ENCODE data around the gene KIAA1328. TPM values are rescaled to one million over a fixed set of nuclear protein-coding genes. Genes with fewer than 3 reads are reported as not detected.

KIAA1328 gene
- polyA plus RNA-seq, 1 of the 3 experiments (the other 2 are of a cell fraction) = 2.6 TPM

GRCh38 chr18:37162551-37162950, 333.6 kb downstream of the KIAA1328 start:
- DNase-seq = no peak
- ChIA-PET CTCF (no interaction called here), POLR2A (no interaction called here)
- Histone ChIP-seq H3K4me3 (ENCODE audit: low read depth in 2 of 2, low read length in 1 of 2) (no peak overlapping the region), H3K36me3 (replicated peaks in 1 of 2; ENCODE audit: control insufficient read depth in 1 of 2, insufficient read depth in 2 of 2, low read length in 1 of 2) (no peaks in the 10 kb centered on the region), H3K27me3 (ENCODE audit: insufficient read depth) (no peaks in the 10 kb centered on the region), H3K4me1 (ENCODE audit: control insufficient read depth in 1 of 2, insufficient read depth in 2 of 2, low read depth in 1 of 2, low read length in 1 of 2) (no peaks in the 10 kb centered on the region), H3K9me2 (no peaks in the 10 kb centered on the region), H3K79me2 (ENCODE audit: insufficient read depth) (no peaks in the 10 kb centered on the region), H3K9me3 (no peaks in the 10 kb centered on the region), H4K20me1 (ENCODE audit: insufficient read depth) (no peaks in the 10 kb centered on the region), H3K4me2 (no peak overlapping the region), H3K27ac (ENCODE audit: low read depth in 2 of 2, low read length in 1 of 2) (no peak overlapping the region), H2AFZ (ENCODE audit: low read depth) (no peak overlapping the region), H3F3A (replicated peaks; ENCODE audit: insufficient read depth) (no peaks in the 10 kb centered on the region), H3K9ac (no peak overlapping the region)
- WGBS (ENCODE audit: low lambda C conversion rate) = 100% methylated on average over 1 of the region's 1 CpG
- TF ChIP-seq RXRA (IDR thresholded peaks at IDR 0.05; ENCODE audit: borderline replicate concordance, low read depth) = no peak
- TF ChIP-seq YY1 (IDR thresholded peaks at IDR 0.05; ENCODE audit: low read depth) = no peak
- TF ChIP-seq CTCF (IDR thresholded peaks at IDR 0.05) = no peak
- TF ChIP-seq POLR2AphosphoS5 (IDR thresholded peaks at IDR 0.05; ENCODE audit: low read depth, low read length) = no peak
- no peak for TF ChIP-seq ELF1 (IDR thresholded peaks at IDR 0.05)
- no peak for TF ChIP-seq EZH2phosphoT487 (IDR thresholded peaks at IDR 0.05; ENCODE audit: borderline replicate concordance, low read depth)
- TF ChIP-seq EP300 (IDR thresholded peaks at IDR 0.05; ENCODE audit: borderline replicate concordance in 1 of 2, low read depth in 1 of 2, low read length in 1 of 2) = no peak
- TF ChIP-seq FOXJ3 (CRISPR knock-in tag; IDR thresholded peaks at IDR 0.05) = no peak
- TF ChIP-seq NRF1 (IDR thresholded peaks at IDR 0.05; ENCODE audit: low read depth, low read length) = no peak
- TF ChIP-seq TEAD4 (IDR thresholded peaks at IDR 0.05; ENCODE audit: borderline replicate concordance, insufficient read depth) = no peak
- no peak for TF ChIP-seq MAX (IDR thresholded peaks at IDR 0.05; ENCODE audit: low read depth)
- TF ChIP-seq, protein P1, sequence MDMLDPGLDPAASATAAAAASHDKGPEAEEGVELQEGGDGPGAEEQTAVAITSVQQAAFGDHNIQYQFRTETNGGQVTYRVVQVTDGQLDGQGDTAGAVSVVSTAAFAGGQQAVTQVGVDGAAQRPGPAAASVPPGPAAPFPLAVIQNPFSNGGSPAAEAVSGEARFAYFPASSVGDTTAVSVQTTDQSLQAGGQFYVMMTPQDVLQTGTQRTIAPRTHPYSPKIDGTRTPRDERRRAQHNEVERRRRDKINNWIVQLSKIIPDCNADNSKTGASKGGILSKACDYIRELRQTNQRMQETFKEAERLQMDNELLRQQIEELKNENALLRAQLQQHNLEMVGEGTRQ (IDR thresholded peaks at IDR 0.05; ENCODE audit: borderline replicate concordance, low read depth, low read length) = no peak
- TF ChIP-seq TAF1 (IDR thresholded peaks at IDR 0.05; ENCODE audit: borderline replicate concordance, low read depth, low read length) = no peak
- no peak for TF ChIP-seq GABPA (IDR thresholded peaks at IDR 0.05; ENCODE audit: low read depth)
- TF ChIP-seq ZBTB33 (IDR thresholded peaks at IDR 0.05; ENCODE audit: borderline replicate concordance, low read depth) = no peak
- no peak for TF ChIP-seq FOXM1 (IDR thresholded peaks at IDR 0.05; ENCODE audit: low read depth)
- TF ChIP-seq PBX3 (IDR thresholded peaks at IDR 0.05) = no peak
- TF ChIP-seq IRF3 (IDR thresholded peaks at IDR 0.05; ENCODE audit: low read depth, low read length) = no peak
- no peak for TF ChIP-seq RCOR1 (IDR thresholded peaks at IDR 0.05; ENCODE audit: low read length)

Measured in SK-N-SH (cell line).